Smooth muscle cell (in vitro differentiated cells): ENCODE data around the gene ITCH. TPM values are rescaled to one million over a fixed set of nuclear protein-coding genes. Genes with fewer than 3 reads are reported as not detected.

ENCODE experiments used
- DNase-seq: peaks from one replicate; lab custom pipeline; 2025; ENCODE audit not compliant: unreplicated experiment; lab: John Stamatoyannopoulos, UW
- H2AFZ ChIP-seq: fragments of 200-600 bp; sonication (generic); 2 replicates; pipeline ENCODE4 v1.6.0; 2016; ENCODE audit warnings: antibody characterized with exemption, low read depth, mild to moderate bottlenecking
- H3F3A ChIP-seq: fragments of 200-600 bp; sonication (generic); 2 replicates; pipeline ENCODE4 v1.6.0; 2017; ENCODE audit warnings: antibody characterized with exemption, low read depth
- H3K27ac ChIP-seq: fragments of 200-600 bp; sonication (generic); 2 replicates; pipeline ENCODE4 v1.5.1; 2016; ENCODE audit warnings: low read depth, mild to moderate bottlenecking
- H3K27me3 ChIP-seq: fragments of 200-600 bp; sonication (generic); 2 replicates; pipeline ENCODE4 v1.6.1; 2016; ENCODE audit warnings: low read depth, mild to moderate bottlenecking
- H3K36me3 ChIP-seq: fragments of 200-600 bp; sonication (generic); 2 replicates; pipeline ENCODE4 v1.5.1; 2016; ENCODE audit warnings: low read depth
- H3K4me1 ChIP-seq: fragments of 200-600 bp; sonication (generic); 2 replicates; pipeline ENCODE4 v1.5.1; 2016; ENCODE audit warnings: low read depth
- H3K4me2 ChIP-seq: fragments of 200-600 bp; sonication (generic); 2 replicates; pipeline ENCODE4 v1.6.0; 2016; ENCODE audit warnings: mild to moderate bottlenecking
- H3K4me3 ChIP-seq: fragments of 200-600 bp; sonication (generic); 2 replicates; pipeline ENCODE4 v1.5.1; 2016; ENCODE audit warnings: mild to moderate bottlenecking
- H3K79me2 ChIP-seq: fragments of 200-600 bp; sonication (generic); 2 replicates; pipeline ENCODE4 v1.6.0; 2016; ENCODE audit warnings: low read depth, mild to moderate bottlenecking
- H3K9ac ChIP-seq: fragments of 200-600 bp; sonication (generic); 2 replicates; pipeline ENCODE4 v1.6.0; 2016; ENCODE audit warnings: low read depth
- H3K9me3 ChIP-seq: fragments of 200-600 bp; sonication (generic); replicated peaks from 2 replicates; pipeline ENCODE4 v1.5.1; 2016; ENCODE audit warnings: low read depth
- H4K20me1 ChIP-seq: fragments of 200-600 bp; sonication (generic); 2 replicates; pipeline ENCODE4 v1.6.0; 2016; ENCODE audit warnings: low read depth
- WGBS: methylation state at CpG from one replicate; pipeline ENCODE4 v1.1.7; 2016; ENCODE audit warnings: low lambda C conversion rate; 5-methylcytosine and 5-hydroxymethylcytosine counted together
- polyA plus RNA-seq: library from polyadenylated mRNA; unstranded; fragments of >200 nt; fragmentation: Nextera tagmentation; extraction: Ambion mirVana; gene quantifications from 2 replicates; pipeline ENCODE4 v1.2.1, GENCODE V29; 2016
- total RNA-seq: library from RNA; depleted of rRNA; stranded (reverse); fragments of >200 nt; gene quantifications from 2 replicates; pipeline ENCODE4 v1.2.3, GENCODE V29; 2014
- TF ChIP-seq, protein P1 (sequence below): fragments of 200-600 bp; sonication (generic); IDR thresholded peaks from 2 replicates; pipeline ENCODE4 v1.5.1; 2017; ENCODE audit warnings: borderline replicate concordance, mild to moderate bottlenecking, antibody characterized with exemption; ENCODE audit not compliant: insufficient read depth, poor library complexity, severe bottlenecking

Gene ITCH
- total and polyA plus RNA-seq, 2 experiments from 2014 or later, result 21.9 to 96.7 TPM

DNA sequence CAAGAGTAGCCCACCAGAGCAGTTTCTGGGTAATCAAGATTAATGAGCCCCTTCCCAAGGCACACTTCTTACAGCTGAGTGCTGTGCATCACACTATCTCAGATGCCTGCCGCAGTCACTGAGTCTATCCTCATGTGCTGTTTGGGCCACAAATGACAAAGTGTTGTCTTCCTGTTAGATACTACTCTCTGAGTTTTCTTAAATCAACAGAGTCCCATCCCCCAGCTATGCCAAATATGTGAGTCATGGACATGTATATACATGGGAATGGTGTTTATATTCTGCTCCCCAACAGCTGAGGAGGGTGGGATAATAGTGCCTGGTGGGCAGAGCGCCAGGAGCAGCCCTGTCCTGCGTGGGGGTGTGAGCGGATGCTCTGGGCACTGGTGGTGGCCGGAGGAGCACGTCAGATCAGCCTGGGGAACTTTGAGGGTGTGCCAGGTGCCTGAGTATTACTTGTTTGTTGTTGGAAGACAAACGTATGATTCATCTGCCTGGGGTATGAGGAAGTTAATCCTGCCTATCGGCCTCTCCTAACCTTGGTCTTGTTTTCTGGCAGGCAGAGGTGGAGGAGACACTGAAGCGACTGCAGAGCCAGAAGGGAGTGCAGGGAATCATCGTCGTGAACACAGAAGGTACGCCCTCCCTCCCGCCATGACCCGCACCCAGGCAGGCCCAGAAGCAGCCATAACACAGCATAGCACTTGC lies 162.8 kb downstream of the ITCH start:
- Histone ChIP-seq H3K9ac (peak overlapping the region; percentile 14), H3F3A (peaks cover 9% of the 10 kb centered on the region), H3K4me2 (peak overlapping the region; percentile 48), H3K9me3 (no peaks in the 10 kb centered on the region), H4K20me1 (peaks cover 96% of the 10 kb centered on the region), H3K27ac (peak overlapping the region; percentile 71), H2AFZ (no peak overlapping the region), H3K79me2 (peaks cover 55% of the 10 kb centered on the region), H3K4me3 (no peak overlapping the region), H3K36me3 (no peaks in the 10 kb centered on the region), H3K4me1 (no peaks in the 10 kb centered on the region), H3K27me3 (no peaks in the 10 kb centered on the region)
- DNase-seq, result no peak
- TF ChIP-seq, protein P1, sequence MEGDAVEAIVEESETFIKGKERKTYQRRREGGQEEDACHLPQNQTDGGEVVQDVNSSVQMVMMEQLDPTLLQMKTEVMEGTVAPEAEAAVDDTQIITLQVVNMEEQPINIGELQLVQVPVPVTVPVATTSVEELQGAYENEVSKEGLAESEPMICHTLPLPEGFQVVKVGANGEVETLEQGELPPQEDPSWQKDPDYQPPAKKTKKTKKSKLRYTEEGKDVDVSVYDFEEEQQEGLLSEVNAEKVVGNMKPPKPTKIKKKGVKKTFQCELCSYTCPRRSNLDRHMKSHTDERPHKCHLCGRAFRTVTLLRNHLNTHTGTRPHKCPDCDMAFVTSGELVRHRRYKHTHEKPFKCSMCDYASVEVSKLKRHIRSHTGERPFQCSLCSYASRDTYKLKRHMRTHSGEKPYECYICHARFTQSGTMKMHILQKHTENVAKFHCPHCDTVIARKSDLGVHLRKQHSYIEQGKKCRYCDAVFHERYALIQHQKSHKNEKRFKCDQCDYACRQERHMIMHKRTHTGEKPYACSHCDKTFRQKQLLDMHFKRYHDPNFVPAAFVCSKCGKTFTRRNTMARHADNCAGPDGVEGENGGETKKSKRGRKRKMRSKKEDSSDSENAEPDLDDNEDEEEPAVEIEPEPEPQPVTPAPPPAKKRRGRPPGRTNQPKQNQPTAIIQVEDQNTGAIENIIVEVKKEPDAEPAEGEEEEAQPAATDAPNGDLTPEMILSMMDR, result no peak
- WGBS, result 38% methylated on average over 14 of the region's 14 CpGs

DNA sequence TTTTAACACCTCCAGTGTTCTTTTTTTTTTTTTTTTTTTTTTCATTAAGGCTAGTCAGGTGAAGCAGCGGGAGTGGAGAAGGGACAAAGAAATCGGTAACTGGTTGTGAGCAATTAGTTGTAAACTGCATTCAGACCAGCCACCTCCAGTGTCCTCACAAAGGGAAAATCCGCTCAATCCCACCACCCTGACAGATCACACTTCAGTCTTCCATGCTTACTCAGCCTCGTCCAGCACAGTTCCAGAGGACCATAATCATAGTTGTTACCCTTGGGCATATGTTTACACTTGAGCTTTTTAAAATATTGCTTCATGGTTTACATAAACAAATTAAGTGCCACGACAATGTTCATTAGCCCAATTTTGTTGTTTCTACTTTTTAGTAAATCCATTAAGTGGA lies 163.4 kb downstream of the ITCH start:
- TF ChIP-seq, protein P1, result no peak
- no peaks in the 10 kb centered on the region for H3K4me1 ChIP-seq
- no peaks in the 10 kb centered on the region for H3K27me3 ChIP-seq
- H3K4me2 ChIP-seq, result peak overlapping the region; percentile 35
- peaks cover 53% of the 10 kb centered on the region for H3K79me2 ChIP-seq
- no peak overlapping the region for H2AFZ ChIP-seq
- no peak overlapping the region for H3K9ac ChIP-seq
- H3K9me3 ChIP-seq, result no peaks in the 10 kb centered on the region
- no peaks in the 10 kb centered on the region for H3K36me3 ChIP-seq
- peaks cover 9% of the 10 kb centered on the region for H3F3A ChIP-seq
- peak overlapping the region; percentile 71 for H3K27ac ChIP-seq
- WGBS, result 77% methylated on average over 5 of the region's 5 CpGs
- H4K20me1 ChIP-seq, result peaks cover 96% of the 10 kb centered on the region
- no peak overlapping the region for H3K4me3 ChIP-seq
- no peak for DNase-seq

DNA sequence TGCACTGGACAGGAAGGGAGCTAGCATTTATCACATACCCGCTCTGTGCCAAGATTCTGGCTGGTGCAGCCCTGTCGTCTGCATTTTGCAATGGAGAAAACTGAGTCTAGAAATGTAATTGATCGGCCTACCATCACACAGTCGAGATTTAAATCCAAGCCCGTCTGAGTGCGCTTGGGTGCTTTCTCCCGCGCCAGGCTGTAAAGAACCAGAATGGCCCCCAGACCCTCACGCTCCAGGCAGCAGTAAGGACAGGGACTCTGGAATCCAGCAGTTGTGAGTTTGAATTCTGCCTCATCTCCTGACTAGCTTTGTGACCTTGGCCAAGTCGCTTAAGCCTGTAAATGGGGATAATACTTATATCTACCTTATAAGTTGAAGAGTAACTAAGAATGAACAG lies 163.9 kb downstream of the ITCH start:
- 95% methylated on average over 10 of the region's 10 CpGs for WGBS
- Histone ChIP-seq H3K4me3 (no peak overlapping the region), H3K4me1 (no peaks in the 10 kb centered on the region), H2AFZ (no peak overlapping the region), H3K9ac (no peak overlapping the region), H3K27ac (peak overlapping the region; percentile 71), H3K9me3 (no peaks in the 10 kb centered on the region), H3K4me2 (no peak overlapping the region), H3K36me3 (no peaks in the 10 kb centered on the region), H3F3A (peaks cover 9% of the 10 kb centered on the region), H3K27me3 (no peaks in the 10 kb centered on the region), H3K79me2 (peaks cover 49% of the 10 kb centered on the region), H4K20me1 (peaks cover 96% of the 10 kb centered on the region)
- DNase-seq, result no peak
- TF ChIP-seq, protein P1, result no peak

DNA sequence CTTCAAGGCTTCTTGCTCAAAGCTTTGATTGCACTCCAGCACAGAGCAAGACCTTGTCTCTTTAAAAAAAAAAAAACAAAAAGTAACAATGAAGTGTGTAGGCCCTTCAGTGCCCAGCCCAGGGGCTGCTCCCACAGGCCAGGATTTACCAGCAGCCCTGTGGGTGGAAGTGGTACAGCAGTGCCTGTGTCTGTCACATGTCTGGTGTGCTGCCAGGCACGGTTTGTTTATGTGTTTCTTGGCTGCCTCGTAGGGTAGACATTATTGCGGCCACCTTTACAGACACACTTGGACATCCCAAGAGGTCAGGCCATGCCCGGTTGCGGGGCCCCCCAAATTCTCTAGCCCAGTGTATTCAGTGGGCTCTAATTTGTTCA lies 165.8 kb downstream of the ITCH start:
- no peaks in the 10 kb centered on the region for H3K27me3 ChIP-seq
- H3F3A ChIP-seq, result peaks cover 9% of the 10 kb centered on the region
- H3K36me3 ChIP-seq, result no peaks in the 10 kb centered on the region
- no peaks in the 10 kb centered on the region for H3K9me3 ChIP-seq
- H3K79me2 ChIP-seq, result peaks cover 36% of the 10 kb centered on the region
- no peak overlapping the region for H3K27ac ChIP-seq
- H3K4me1 ChIP-seq, result no peaks in the 10 kb centered on the region
- 89% methylated on average over 5 of the region's 5 CpGs for WGBS
- H2AFZ ChIP-seq, result no peak overlapping the region
- no peak overlapping the region for H3K4me2 ChIP-seq
- peaks cover 96% of the 10 kb centered on the region for H4K20me1 ChIP-seq
- H3K4me3 ChIP-seq, result no peak overlapping the region
- H3K9ac ChIP-seq, result no peak overlapping the region
- TF ChIP-seq, protein P1, result no peak
- no peak for DNase-seq
